ENCODE results near the gene SPG11. TPM values are rescaled to one million over a fixed set of nuclear protein-coding genes. Genes with fewer than 3 reads are reported as not detected.
A peak's percentile ranks its signal among the peaks of the same experiment; 100 is the strongest.

SPG11 gene
- total and polyA plus RNA-seq, 2 of the 13 experiments (the other 11 are each of a cell fraction or from before 2014, with no cell fraction given) = 31.5 to 40.7 TPM

GRCh38 chr15:44536302-44536961, 127.0 kb downstream of the SPG11 start (continued):
- TF ChIP-seq SALL1 (CRISPR knock-in tag; IDR thresholded peaks at IDR 0.05) = peak; percentile 16; the same call in 1 of the 2 replicates
- TF ChIP-seq KAT7 (CRISPR knock-in tag; IDR thresholded peaks at IDR 0.05; ENCODE audit: borderline replicate concordance) = peak; percentile 89; the same call in 1 of the 2 replicates
- TF ChIP-seq ZNF605 (CRISPR knock-in tag; IDR thresholded peaks at IDR 0.05) = peak; percentile 77
- 0 out of 2 replicates have a peak, but pooled peaks have one; percentile 5 for TF ChIP-seq STAG1 (CRISPR knock-in tag; IDR thresholded peaks at IDR 0.05)
- TF ChIP-seq DBP (CRISPR knock-in tag; IDR thresholded peaks at IDR 0.05; ENCODE audit: not compliant biosample characterization) = no peak
- no peak for TF ChIP-seq U2AF2 (IDR thresholded peaks at IDR 0.05; ENCODE audit: low read depth, low read length)
- no peak; the same call in none of the 2 replicates for TF ChIP-seq ZNF124 (CRISPR knock-in tag; IDR thresholded peaks at IDR 0.05)
- no peak for TF ChIP-seq MXD1 (CRISPR knock-in tag; IDR thresholded peaks at IDR 0.05)
- no peak for TF ChIP-seq ZNF530 (CRISPR knock-in tag; IDR thresholded peaks at IDR 0.05; ENCODE audit: low read depth)
- no peak for TF ChIP-seq IRF9 (CRISPR knock-in tag; IDR thresholded peaks at IDR 0.05; ENCODE audit: borderline replicate concordance)
- TF ChIP-seq ZNF672 (CRISPR knock-in tag; IDR thresholded peaks at IDR 0.05) = no peak
- TF ChIP-seq HNRNPK (IDR thresholded peaks at IDR 0.05; ENCODE audit: low read depth, low read length, poor library complexity, severe bottlenecking) = no peak
- 0 out of 2 replicates have a peak, but pooled peaks have one; percentile 44 for TF ChIP-seq AKNA (CRISPR knock-in tag; IDR thresholded peaks at IDR 0.05; ENCODE audit: borderline replicate concordance)
- TF ChIP-seq ZBTB42 (CRISPR knock-in tag; IDR thresholded peaks at IDR 0.05) = no peak
- TF ChIP-seq SRY (CRISPR knock-in tag; IDR thresholded peaks at IDR 0.05) = peak; percentile 85
- no peak for TF ChIP-seq GTF2F1 (IDR thresholded peaks at IDR 0.05; ENCODE audit: low read length)
- TF ChIP-seq ZNF205 (CRISPR knock-in tag; IDR thresholded peaks at IDR 0.05) = peak; percentile 84
- no peak for TF ChIP-seq ZNF770 (CRISPR knock-in tag; IDR thresholded peaks at IDR 0.05)
